Choroid plexus epithelial cell (primary cell): ENCODE data around the gene CES2.
"Not testable (repeated sequence)": the region's sequence is repeated elsewhere in the genome, so short reads cannot be mapped to it uniquely, and the experiment has no call there.

Experiments
- DNase-seq: peaks from one replicate; pipeline ENCODE4 v3.0.0-alpha.2; 2010; ENCODE audit warnings: low read depth
- H3K4me3 ChIP-seq: 2 replicates; pipeline ENCODE4 v1.5.1; 2011; ENCODE audit warnings: low read depth, mild to moderate bottlenecking, control low read depth, low read length, moderate library complexity
- CTCF ChIP-seq: conservative IDR thresholded peaks from 2 replicates; pipeline ENCODE4 v1.5.1; 2011; ENCODE audit warnings: low read depth, mild to moderate bottlenecking, control low read depth, inconsistent platforms, low read length, moderate library complexity

CES2 gene

GRCh38 chr16:66943426-66944053 lies 8.2 kb downstream of the CES2 start:
- no peak overlapping the region for H3K4me3 ChIP-seq
- DNase-seq: no peak
- TF ChIP-seq CTCF: no peak

DNA sequence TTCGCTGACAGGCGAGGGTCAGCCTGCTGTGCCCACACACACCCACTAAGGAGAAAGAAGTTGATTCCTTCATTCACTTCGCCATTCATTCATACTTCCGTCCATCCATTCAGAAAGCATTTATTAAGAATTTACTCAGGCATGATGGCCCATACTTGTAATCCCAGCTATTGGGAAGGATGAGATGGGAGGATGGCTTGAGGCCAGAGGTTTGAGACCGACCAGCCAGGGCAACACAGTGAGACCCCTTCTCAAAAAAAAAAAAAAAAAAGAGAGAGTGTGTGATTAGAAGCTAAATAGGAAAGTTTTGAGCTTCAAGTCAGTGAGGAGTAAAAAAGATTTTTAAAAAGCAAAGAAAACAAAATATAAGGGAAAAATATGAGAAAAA lies 8.7 kb downstream of the CES2 start:
- DNase-seq: no peak
- no peak overlapping the region for H3K4me3 ChIP-seq
- TF ChIP-seq CTCF: no peak

DNA sequence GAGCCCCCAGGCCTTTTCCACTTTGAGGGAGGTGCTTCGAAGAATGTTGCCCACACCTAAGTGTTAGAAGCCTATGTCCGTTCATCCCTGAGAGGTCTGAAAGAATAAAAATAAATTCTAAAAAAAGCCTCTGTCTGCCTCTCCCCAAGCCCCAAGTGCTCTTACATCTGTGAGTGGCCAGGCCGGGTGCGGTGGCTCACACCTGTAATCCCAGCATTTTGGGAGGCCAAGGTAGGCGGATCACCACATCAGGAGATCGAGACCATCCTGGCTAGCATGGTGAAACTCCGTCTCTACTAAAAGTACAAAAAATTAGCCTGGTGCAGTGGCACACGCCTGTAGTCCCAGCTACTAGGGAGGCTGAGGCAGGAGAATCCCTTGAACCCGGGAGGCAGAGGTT lies 9.7 kb downstream of the CES2 start:
- DNase-seq, H3K4me3 ChIP-seq: not testable (repeated sequence)

GRCh38 chr16:66945939-66946338 lies 10.6 kb downstream of the CES2 start:
- DNase-seq: no peak
- no peak overlapping the region for H3K4me3 ChIP-seq
- TF ChIP-seq CTCF: no peak

DNA sequence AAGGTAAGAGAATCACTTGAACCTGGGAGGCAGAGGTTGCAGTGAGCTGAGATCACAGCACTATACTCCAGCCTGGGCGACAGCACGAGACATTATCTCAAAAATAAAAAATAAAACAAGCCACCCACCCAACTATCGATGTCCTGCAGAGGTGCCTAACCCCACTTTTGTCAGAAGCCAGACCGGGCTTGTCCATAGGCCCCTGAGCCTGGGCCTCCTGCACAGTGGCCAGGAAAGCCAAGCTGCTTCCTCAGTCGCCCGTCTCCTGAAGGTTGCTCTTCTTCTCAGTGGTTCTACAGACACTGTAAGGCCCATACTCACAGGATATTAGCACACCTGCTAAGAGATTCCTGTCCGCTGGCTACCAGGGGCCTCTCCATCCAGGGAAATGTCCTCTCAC lies 11.2 kb downstream of the CES2 start:
- DNase-seq: no peak
- TF ChIP-seq CTCF: no peak
- H3K4me3 ChIP-seq: no peak overlapping the region

DNA sequence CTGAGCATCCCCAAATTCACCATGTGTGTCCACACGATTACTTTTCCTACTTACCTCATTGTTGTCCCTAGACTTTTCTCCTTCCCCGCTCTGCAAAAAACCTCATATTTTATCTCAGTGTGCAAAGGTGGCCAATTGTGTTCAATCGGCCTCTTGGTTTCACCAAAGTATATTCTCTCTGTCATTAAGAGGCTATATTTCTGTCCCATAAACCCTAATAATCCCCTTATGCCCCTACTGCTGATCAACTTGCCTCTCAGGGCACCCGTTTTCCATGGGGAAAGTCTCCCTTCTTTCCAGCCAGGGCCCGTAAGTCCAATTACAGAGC lies 11.6 kb downstream of the CES2 start:
- DNase-seq: no peak
- H3K4me3 ChIP-seq: no peak overlapping the region
- TF ChIP-seq CTCF: no peak

- H3K4me3 ChIP-seq: peak overlapping the region; percentile 61
- peak; percentile 89 for TF ChIP-seq CTCF
- DNase-seq: peak; percentile 88
These were observed 12.2 kb downstream of the CES2 start for GRCh38 chr16:66947302-66948065.
